A549 (cell line): ENCODE measurements around the gene PRDM11. TPM values are rescaled to one million over a fixed set of nuclear protein-coding genes. Genes with fewer than 3 reads are reported as not detected.

ENCODE experiments used
- ATAC-seq, 2 experiments: fragments of 200-7000 bp in 1 of 2; fragments of >200 bp in 1 of 2; cut with Nextera tagmentation in 1 of 2; cut with Tn5 transposase in 1 of 2; 3 replicates each; pipeline versions ENCODE4 v1.8.0 to v1.9.1; 2018 to 2020; ENCODE audit warnings: mild to moderate bottlenecking in 1 of 2, moderate library complexity in 1 of 2
- CTCF ChIA-PET: fragments of 300-600 bp; sonication (Branson Sonifier 250); formaldehyde crosslinking; extraction: SDS; loops from one replicate; lab custom pipeline; 2021; ENCODE audit warnings: antibody characterized with exemption, inconsistent platforms; lab: Yijun Ruan, JAX
- POLR2A ChIA-PET: fragments of 350-600 bp; formaldehyde crosslinking; extraction: SDS; loops from one replicate; lab custom pipeline; 2021; ENCODE audit warnings: antibody characterized with exemption, inconsistent platforms; lab: Yijun Ruan, JAX
- DNase-seq, 2 experiments: peaks; one replicate each; pipeline versions ENCODE4 v3.0.0 to v3.0.0-alpha.2; 2011 to 2016; ENCODE audit warnings: low read depth in 1 of 2, low spot score in 1 of 2
- FAIRE-seq: peaks from 2 replicates; lab custom pipeline; 2011; peaks lifted over from hg19 to GRCh38; lab: Jason Lieb, UNC
- H3K27ac ChIP-seq, 2 experiments: fragments of >200 bp; sonication (Bioruptor Twin); formaldehyde crosslinking; 3 replicates each; pipeline ENCODE4 v1.5.1; 2016 to 2017
- H3K4me1 ChIP-seq: fragments of >200 bp; sonication (Bioruptor Twin); formaldehyde crosslinking; 3 replicates; pipeline ENCODE4 v1.6.1; 2016
- H3K4me2 ChIP-seq: fragments of >200 bp; sonication (Bioruptor Twin); formaldehyde crosslinking; 3 replicates; pipeline ENCODE4 v1.6.1; 2016
- H3K4me3 ChIP-seq: fragments of >200 bp; sonication (Bioruptor Twin); formaldehyde crosslinking; 3 replicates; pipeline ENCODE4 v1.5.1; 2016
- H3K9me3 ChIP-seq: fragments of >200 bp; sonication (Bioruptor Twin); formaldehyde crosslinking; 3 replicates; pipeline ENCODE4 v1.6.1; 2016
- BHLHE40 ChIP-seq: IDR thresholded peaks from 2 replicates; pipeline ENCODE4 v1.6.1; 2012; ENCODE audit warnings: low read depth, low read length, inconsistent platforms
- CBX2 ChIP-seq: fragments of 200-600 bp; sonication (generic); IDR thresholded peaks from 2 replicates; pipeline ENCODE4 v1.6.1; 2016; ENCODE audit warnings: low read depth, mild to moderate bottlenecking, borderline replicate concordance
- CEBPB ChIP-seq, 2 experiments: fragments of >200 bp in 1 of 2; sonication (Bioruptor Twin) in 1 of 2; formaldehyde crosslinking in 1 of 2; IDR thresholded peaks; 2 replicates each; pipeline ENCODE4 v1.6.1; 2012 to 2016
- CHD4 ChIP-seq: fragments of 200-600 bp; sonication (generic); IDR thresholded peaks from 2 replicates; pipeline ENCODE4 v1.6.1; 2016; ENCODE audit warnings: antibody characterized with exemption, mild to moderate bottlenecking, borderline replicate concordance
- EHF ChIP-seq: fragments of 250-450 bp; sonication (Bioruptor Pico); IDR thresholded peaks from 2 replicates; pipeline ENCODE4 v1.5.0; 2020; ENCODE audit warnings: mild to moderate bottlenecking
- EHMT2 ChIP-seq: fragments of 200-600 bp; sonication (generic); IDR thresholded peaks from 2 replicates; pipeline ENCODE4 v1.6.1; 2016; ENCODE audit warnings: antibody characterized with exemption, low read depth, mild to moderate bottlenecking, moderate library complexity
- EP300 ChIP-seq, 2 experiments: fragments of >200 bp; sonication (Bioruptor Twin); formaldehyde crosslinking; IDR thresholded peaks; 2 replicates in 1 of 2; 3 replicates in 1 of 2; pipeline ENCODE4 v1.6.1; 2016 to 2017
- ESRRA ChIP-seq: fragments of 150-350 bp; IDR thresholded peaks from 2 replicates; pipeline ENCODE4 v1.6.1; 2014; ENCODE audit warnings: mild to moderate bottlenecking, low read length, borderline replicate concordance
- FOSB ChIP-seq: fragments of 250-450 bp; sonication (Bioruptor Pico); IDR thresholded peaks from 2 replicates; pipeline ENCODE4 v1.5.0; 2020; ENCODE audit warnings: mild to moderate bottlenecking, moderate library complexity
- FOXS1 ChIP-seq: fragments of 250-450 bp; sonication (Bioruptor Pico); IDR thresholded peaks from 2 replicates; pipeline ENCODE4 v1.5.0; 2020; ENCODE audit warnings: mild to moderate bottlenecking, moderate library complexity
- HEYL ChIP-seq: fragments of 250-450 bp; sonication (Bioruptor Pico); IDR thresholded peaks from 2 replicates; pipeline ENCODE4 v1.8.0; 2021; ENCODE audit warnings: mild to moderate bottlenecking, moderate library complexity
- HOXB13 ChIP-seq: fragments of 250-450 bp; sonication (Bioruptor Pico); IDR thresholded peaks from 2 replicates; pipeline ENCODE4 v1.5.0; 2020; ENCODE audit warnings: low read depth, mild to moderate bottlenecking, moderate library complexity
- JUN ChIP-seq, 2 experiments: fragments of >200 bp; sonication (Bioruptor Twin); formaldehyde crosslinking; IDR thresholded peaks; 2 replicates in 1 of 2; 3 replicates in 1 of 2; pipeline ENCODE4 v1.6.1; 2016 to 2017
- MYC ChIP-seq: IDR thresholded peaks from 2 replicates; pipeline ENCODE4 v1.6.1; 2012; ENCODE audit warnings: mild to moderate bottlenecking, inconsistent platforms, low read length, improper control_type of control experiment, borderline replicate concordance
- NFE2L2 ChIP-seq: fragments of 150-350 bp; conservative IDR thresholded peaks from 2 replicates; pipeline ENCODE4 v1.6.1; 2014; ENCODE audit warnings: low read length
- NR3C1 ChIP-seq: fragments of >200 bp; sonication (Bioruptor Twin); formaldehyde crosslinking; IDR thresholded peaks from 3 replicates; pipeline ENCODE4 v1.6.1; 2017
- PHF8 ChIP-seq: fragments of 200-600 bp; sonication (generic); IDR thresholded peaks from 2 replicates; pipeline ENCODE4 v1.6.1; 2016; ENCODE audit warnings: low read depth, mild to moderate bottlenecking, antibody characterized with exemption, moderate library complexity, borderline replicate concordance
- POLR2A ChIP-seq: IDR thresholded peaks from 2 replicates; pipeline ENCODE4 v1.6.1; 2012; ENCODE audit warnings: mild to moderate bottlenecking, low read length
- RCOR1 ChIP-seq: fragments of 150-350 bp; IDR thresholded peaks from 2 replicates; pipeline ENCODE4 v1.6.1; 2014; ENCODE audit warnings: antibody characterized with exemption, low read length, low read depth
- RNF2 ChIP-seq: fragments of 200-600 bp; sonication (generic); IDR thresholded peaks from 2 replicates; pipeline ENCODE4 v1.6.1; 2016; ENCODE audit warnings: low read depth, mild to moderate bottlenecking, antibody characterized with exemption, moderate library complexity, borderline replicate concordance
- SMC3 ChIP-seq: fragments of >200 bp; sonication (Bioruptor Twin); formaldehyde crosslinking; IDR thresholded peaks from 3 replicates; pipeline ENCODE4 v1.6.1; 2018; ENCODE audit warnings: inconsistent platforms
- TP53 ChIP-seq: fragments of 250-450 bp; sonication (Bioruptor Pico); IDR thresholded peaks from 2 replicates; pipeline ENCODE4 v1.5.0; 2021; ENCODE audit warnings: mild to moderate bottlenecking, moderate library complexity
- ZFP36 ChIP-seq: fragments of 450-650 bp; IDR thresholded peaks from 2 replicates; pipeline ENCODE4 v1.6.1; 2014; ENCODE audit warnings: borderline replicate concordance; ENCODE audit not compliant: partially characterized antibody
- whole genome bisulfite sequencing: methylation state at CpG from one replicate; pipeline ENCODE4 v1.1.6; 2017; ENCODE audit errors: missing lambda C conversion rate; 5-methylcytosine and 5-hydroxymethylcytosine counted together
- polyA plus RNA-seq, 4 experiments: library from polyadenylated mRNA; depleted of rRNA in 3 of 4; stranded (reverse); fragments of >200 nt; fragmentation: RNase III in 1 of 4; extraction: RNeasy Plus Mini Kit Qiagen cat#74134 plus additional on column Dnase treatment in 1 of 4; gene quantifications; 2 replicates in 3 of 4; 3 replicates in 1 of 4; pipeline ENCODE4 v1.2.3, GENCODE V29; 2011 to 2017
- TF ChIP-seq, protein P1 (sequence below): fragments of >200 bp; sonication (Bioruptor Twin); formaldehyde crosslinking; IDR thresholded peaks from 3 replicates; pipeline ENCODE4 v1.6.1; 2016
- TF ChIP-seq, protein P2 (sequence below): fragments of 200-600 bp; sonication (generic); IDR thresholded peaks from 2 replicates; pipeline ENCODE4 v1.6.1; 2016; ENCODE audit warnings: antibody characterized with exemption, mild to moderate bottlenecking, moderate library complexity
- TF ChIP-seq, protein P3 (sequence below): fragments of 450-650 bp; IDR thresholded peaks from 2 replicates; pipeline ENCODE4 v1.6.1; 2014; ENCODE audit warnings: antibody characterized with exemption
- TF ChIP-seq, protein P4 (sequence below): fragments of 250-450 bp; sonication (Bioruptor Pico); IDR thresholded peaks from 2 replicates; pipeline ENCODE4 v1.5.0; 2021; ENCODE audit warnings: mild to moderate bottlenecking, moderate library complexity, borderline replicate concordance
- TF ChIP-seq, protein P5 (sequence below): fragments of 150-350 bp; IDR thresholded peaks from 2 replicates; pipeline ENCODE4 v1.6.1; 2014; ENCODE audit warnings: low read depth, mild to moderate bottlenecking, low read length
- TF ChIP-seq, protein P6 (sequence below): fragments of >200 bp; sonication (Bioruptor Twin); formaldehyde crosslinking; IDR thresholded peaks from 2 replicates; pipeline ENCODE4 v1.6.1; 2016

Gene PRDM11
- polyA plus RNA-seq, 2 of the 4 experiments (the other 2 are of a cell fraction): 4.3 to 5.3 TPM

DNA sequence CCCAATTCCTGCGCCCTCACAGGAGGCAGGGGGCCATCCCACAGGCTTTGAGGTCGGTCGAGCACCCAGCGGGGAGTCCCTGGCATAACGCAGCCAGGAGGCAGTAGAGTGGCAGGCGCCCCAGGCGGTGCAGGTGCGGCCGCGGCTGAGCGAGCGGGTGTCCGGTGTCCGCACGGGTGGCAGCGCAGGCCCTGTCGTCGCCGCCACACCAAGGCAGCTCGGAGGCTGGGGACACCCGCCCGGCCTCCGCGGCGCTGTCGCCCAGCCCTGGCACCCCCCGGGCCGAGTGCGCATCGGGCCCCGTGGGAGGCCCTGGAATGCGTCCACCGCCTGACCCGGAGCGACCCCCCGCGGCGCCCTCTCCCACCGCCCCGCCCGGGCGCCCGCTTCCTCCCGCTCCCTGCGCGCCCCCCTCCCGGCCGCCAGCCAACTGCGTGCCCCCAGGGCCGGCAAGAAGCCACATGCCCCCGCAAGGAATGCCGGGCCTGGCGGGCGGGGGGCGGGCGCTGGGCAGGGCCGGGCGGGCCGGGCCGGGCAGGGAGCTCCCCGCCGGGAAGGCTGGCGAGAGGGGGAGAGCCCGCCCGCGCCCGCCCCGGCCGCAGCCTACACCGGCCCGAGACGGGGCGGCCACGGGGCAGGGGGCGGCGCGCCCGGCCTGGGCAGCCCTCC is 33.9 kb downstream of the PRDM11 start (continued):
- TF ChIP-seq, protein P1, sequence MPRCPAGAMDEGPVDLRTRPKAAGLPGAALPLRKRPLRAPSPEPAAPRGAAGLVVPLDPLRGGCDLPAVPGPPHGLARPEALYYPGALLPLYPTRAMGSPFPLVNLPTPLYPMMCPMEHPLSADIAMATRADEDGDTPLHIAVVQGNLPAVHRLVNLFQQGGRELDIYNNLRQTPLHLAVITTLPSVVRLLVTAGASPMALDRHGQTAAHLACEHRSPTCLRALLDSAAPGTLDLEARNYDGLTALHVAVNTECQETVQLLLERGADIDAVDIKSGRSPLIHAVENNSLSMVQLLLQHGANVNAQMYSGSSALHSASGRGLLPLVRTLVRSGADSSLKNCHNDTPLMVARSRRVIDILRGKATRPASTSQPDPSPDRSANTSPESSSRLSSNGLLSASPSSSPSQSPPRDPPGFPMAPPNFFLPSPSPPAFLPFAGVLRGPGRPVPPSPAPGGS: peak; percentile 69; the same call in 1 of the 3 replicates
- TF ChIP-seq JUN (IDR thresholded peaks at IDR 0.05): peak; percentile 51 to 84
- TF ChIP-seq CBX2: no peak
- no peak for TF ChIP-seq EHF
- TF ChIP-seq TP53: no peak
- no peak for TF ChIP-seq FOSB (CRISPR knock-in tag)
- TF ChIP-seq HEYL (CRISPR knock-in tag): no peak
- TF ChIP-seq EHMT2: no peak
- TF ChIP-seq NR3C1: no peak
- no peak for TF ChIP-seq BHLHE40
- TF ChIP-seq POLR2A: no peak
- TF ChIP-seq ESRRA: no peak
- no peak for TF ChIP-seq FOXS1 (CRISPR knock-in tag)
- TF ChIP-seq SMC3: no peak
- TF ChIP-seq CHD4: no peak
- TF ChIP-seq HOXB13 (CRISPR knock-in tag): no peak
- no peak; the same call in 1 of the 2 replicates for TF ChIP-seq PHF8
- TF ChIP-seq CEBPB (IDR thresholded peaks at IDR 0.05): no peak
- TF ChIP-seq, protein P2, sequence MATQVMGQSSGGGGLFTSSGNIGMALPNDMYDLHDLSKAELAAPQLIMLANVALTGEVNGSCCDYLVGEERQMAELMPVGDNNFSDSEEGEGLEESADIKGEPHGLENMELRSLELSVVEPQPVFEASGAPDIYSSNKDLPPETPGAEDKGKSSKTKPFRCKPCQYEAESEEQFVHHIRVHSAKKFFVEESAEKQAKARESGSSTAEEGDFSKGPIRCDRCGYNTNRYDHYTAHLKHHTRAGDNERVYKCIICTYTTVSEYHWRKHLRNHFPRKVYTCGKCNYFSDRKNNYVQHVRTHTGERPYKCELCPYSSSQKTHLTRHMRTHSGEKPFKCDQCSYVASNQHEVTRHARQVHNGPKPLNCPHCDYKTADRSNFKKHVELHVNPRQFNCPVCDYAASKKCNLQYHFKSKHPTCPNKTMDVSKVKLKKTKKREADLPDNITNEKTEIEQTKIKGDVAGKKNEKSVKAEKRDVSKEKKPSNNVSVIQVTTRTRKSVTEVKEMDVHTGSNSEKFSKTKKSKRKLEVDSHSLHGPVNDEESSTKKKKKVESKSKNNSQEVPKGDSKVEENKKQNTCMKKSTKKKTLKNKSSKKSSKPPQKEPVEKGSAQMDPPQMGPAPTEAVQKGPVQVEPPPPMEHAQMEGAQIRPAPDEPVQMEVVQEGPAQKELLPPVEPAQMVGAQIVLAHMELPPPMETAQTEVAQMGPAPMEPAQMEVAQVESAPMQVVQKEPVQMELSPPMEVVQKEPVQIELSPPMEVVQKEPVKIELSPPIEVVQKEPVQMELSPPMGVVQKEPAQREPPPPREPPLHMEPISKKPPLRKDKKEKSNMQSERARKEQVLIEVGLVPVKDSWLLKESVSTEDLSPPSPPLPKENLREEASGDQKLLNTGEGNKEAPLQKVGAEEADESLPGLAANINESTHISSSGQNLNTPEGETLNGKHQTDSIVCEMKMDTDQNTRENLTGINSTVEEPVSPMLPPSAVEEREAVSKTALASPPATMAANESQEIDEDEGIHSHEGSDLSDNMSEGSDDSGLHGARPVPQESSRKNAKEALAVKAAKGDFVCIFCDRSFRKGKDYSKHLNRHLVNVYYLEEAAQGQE: no peak

DNA sequence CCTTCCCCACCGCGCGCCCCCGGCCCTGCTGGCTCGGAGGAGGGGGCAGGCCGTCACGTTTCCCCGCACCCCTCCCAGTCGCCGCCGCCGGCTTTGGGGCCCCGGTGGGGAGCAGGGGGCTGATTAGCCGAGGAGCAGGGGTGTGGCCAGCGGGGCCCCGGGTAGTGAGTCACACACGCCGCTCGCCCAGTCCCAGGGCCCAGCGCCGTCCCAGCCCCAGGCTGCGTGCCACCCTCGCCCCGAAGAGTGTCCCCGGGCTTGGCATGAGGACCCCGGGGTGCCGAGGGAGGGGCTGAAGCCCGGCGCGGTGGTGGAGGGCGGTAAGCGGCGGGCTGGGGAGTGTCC is 34.4 kb downstream of the PRDM11 start:
- ChIA-PET POLR2A (interaction anchor here (1.0 to 1.6 kb wide), 3 partner anchors 34 to 70 kb away, joined by 4 to 10 read pairs (median 9); no protein-coding TSS in a partner anchor), CTCF (interaction anchor here (0.7 to 4.4 kb wide), 7 partner anchors 9 to 88 kb away, joined by 3 to 35 read pairs (median 4); no protein-coding TSS in a partner anchor)
- no peak for FAIRE-seq
- no CpG with 5 or more reads among the region's 33 CpGs for WGBS
- peak; percentile 88 to 94 for ATAC-seq
- DNase-seq: peak; percentile 65 to 89
- Histone ChIP-seq H3K4me3 (peak overlapping the region; percentile 64), H3K27ac (peak overlapping the region; percentile 97 to 98), H3K4me2 (peak overlapping the region; percentile 97), H3K4me1 (peaks cover 16% of the 10 kb centered on the region), H3K9me3 (no peaks in the 10 kb centered on the region)
- TF ChIP-seq FOSB (CRISPR knock-in tag): no peak
- TF ChIP-seq RCOR1: no peak
- TF ChIP-seq, protein P3, sequence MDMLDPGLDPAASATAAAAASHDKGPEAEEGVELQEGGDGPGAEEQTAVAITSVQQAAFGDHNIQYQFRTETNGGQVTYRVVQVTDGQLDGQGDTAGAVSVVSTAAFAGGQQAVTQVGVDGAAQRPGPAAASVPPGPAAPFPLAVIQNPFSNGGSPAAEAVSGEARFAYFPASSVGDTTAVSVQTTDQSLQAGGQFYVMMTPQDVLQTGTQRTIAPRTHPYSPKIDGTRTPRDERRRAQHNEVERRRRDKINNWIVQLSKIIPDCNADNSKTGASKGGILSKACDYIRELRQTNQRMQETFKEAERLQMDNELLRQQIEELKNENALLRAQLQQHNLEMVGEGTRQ: no peak
- TF ChIP-seq RNF2: no peak
- TF ChIP-seq ZFP36: no peak
- TF ChIP-seq JUN (IDR thresholded peaks at IDR 0.05): no peak; a peak in 2 of 5 replicates
- TF ChIP-seq CHD4: no peak
- TF ChIP-seq BHLHE40: no peak
- 0 out of 2 replicates have a peak, but pooled peaks have one; percentile 31 for TF ChIP-seq MYC
- TF ChIP-seq, protein P4, sequence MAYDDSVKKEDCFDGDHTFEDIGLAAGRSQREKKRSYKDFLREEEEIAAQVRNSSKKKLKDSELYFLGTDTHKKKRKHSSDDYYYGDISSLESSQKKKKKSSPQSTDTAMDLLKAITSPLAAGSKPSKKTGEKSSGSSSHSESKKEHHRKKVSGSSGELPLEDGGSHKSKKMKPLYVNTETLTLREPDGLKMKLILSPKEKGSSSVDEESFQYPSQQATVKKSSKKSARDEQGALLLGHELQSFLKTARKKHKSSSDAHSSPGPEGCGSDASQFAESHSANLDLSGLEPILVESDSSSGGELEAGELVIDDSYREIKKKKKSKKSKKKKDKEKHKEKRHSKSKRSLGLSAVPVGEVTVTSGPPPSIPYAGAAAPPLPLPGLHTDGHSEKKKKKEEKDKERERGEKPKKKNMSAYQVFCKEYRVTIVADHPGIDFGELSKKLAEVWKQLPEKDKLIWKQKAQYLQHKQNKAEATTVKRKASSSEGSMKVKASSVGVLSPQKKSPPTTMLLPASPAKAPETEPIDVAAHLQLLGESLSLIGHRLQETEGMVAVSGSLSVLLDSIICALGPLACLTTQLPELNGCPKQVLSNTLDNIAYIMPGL: no peak
- no peak for TF ChIP-seq TP53
- TF ChIP-seq NFE2L2: no peak
- TF ChIP-seq, protein P5, sequence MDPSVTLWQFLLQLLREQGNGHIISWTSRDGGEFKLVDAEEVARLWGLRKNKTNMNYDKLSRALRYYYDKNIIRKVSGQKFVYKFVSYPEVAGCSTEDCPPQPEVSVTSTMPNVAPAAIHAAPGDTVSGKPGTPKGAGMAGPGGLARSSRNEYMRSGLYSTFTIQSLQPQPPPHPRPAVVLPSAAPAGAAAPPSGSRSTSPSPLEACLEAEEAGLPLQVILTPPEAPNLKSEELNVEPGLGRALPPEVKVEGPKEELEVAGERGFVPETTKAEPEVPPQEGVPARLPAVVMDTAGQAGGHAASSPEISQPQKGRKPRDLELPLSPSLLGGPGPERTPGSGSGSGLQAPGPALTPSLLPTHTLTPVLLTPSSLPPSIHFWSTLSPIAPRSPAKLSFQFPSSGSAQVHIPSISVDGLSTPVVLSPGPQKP: no peak
- no peak for TF ChIP-seq EP300 (IDR thresholded peaks at IDR 0.05)
- no peak for TF ChIP-seq ESRRA
- TF ChIP-seq, protein P6, sequence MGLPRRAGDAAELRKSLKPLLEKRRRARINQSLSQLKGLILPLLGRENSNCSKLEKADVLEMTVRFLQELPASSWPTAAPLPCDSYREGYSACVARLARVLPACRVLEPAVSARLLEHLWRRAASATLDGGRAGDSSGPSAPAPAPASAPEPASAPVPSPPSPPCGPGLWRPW: no peak
